ENCODE data around the gene NFIB. TPM values are rescaled to one million over a fixed set of nuclear protein-coding genes. Genes with fewer than 3 reads are reported as not detected.

The NFIB gene
- total and polyA plus RNA-seq, 2 of the 4 experiments (the other 2 are of a cell fraction): 1.4 to 2.0 TPM

DNA sequence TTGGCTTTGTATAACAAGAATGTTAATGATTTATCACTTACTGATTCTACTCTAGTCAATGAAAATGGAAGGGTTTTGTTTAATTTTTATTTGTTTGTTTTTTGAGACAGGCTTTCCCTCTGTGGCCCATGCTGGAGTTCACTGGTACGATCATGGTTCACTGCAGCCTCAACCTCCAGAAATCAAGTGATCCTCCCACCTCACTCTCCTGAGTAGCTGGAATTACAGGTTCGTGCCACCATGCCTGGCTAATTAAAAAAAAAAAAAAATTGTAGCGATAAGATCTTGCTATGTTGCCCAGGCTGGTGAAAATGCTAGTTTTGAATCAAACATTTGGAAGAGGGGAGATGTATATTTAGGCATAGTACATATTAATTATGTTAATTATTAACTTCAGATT is 209.4 kb downstream of the NFIB start:
- no peak overlapping the region for H3K23ac ChIP-seq (ENCODE audit: low read depth, low read length)
- no peaks in the 10 kb centered on the region for H3K9me1 ChIP-seq (ENCODE audit: insufficient read depth, low read length)
- no peak overlapping the region for H2BK5ac ChIP-seq (ENCODE audit: low read depth, low read length, poor library complexity, severe bottlenecking)
- H3K9me3 ChIP-seq (ENCODE audit: control insufficient read depth, insufficient read depth, low read length): no peaks in the 10 kb centered on the region
- no peak overlapping the region for H3K27ac ChIP-seq (ENCODE audit: insufficient read depth, low read length)
- H3K36me3 ChIP-seq (ENCODE audit: control insufficient read depth, insufficient read depth, low read length): no peaks in the 10 kb centered on the region
- DNase-seq (no peak), ATAC-seq (ENCODE audit: low read depth) (no peak)
- ChIA-PET CTCF (no interaction called here), POLR2A (ENCODE audit: unreplicated experiment) (no interaction called here)
- H4K91ac ChIP-seq (ENCODE audit: insufficient read depth, low read depth, low read length): no peak overlapping the region
- no peak overlapping the region for H4K8ac ChIP-seq (ENCODE audit: low read depth in 2 of 2, low read length in 2 of 2)
- no peaks in the 10 kb centered on the region for H3K27me3 ChIP-seq (ENCODE audit: control insufficient read depth, insufficient read depth, low read length)
- in situ Hi-C loops (cut with MboI; ENCODE audit: low sequenced_read_pairs) (no loop called here), dilution Hi-C loops (cut with HindIII; ENCODE audit: low sequenced_read_pairs, unreplicated experiment) (no loop called here), intact Hi-C loops (cut with micrococcal nuclease) (no loop called here)
- H3K14ac ChIP-seq (replicated peaks; ENCODE audit: low read depth, low read length): no peak overlapping the region
- H2BK120ac ChIP-seq (ENCODE audit: low read depth, low read length): no peak overlapping the region
- no peak overlapping the region for H3K56ac ChIP-seq (ENCODE audit: extremely low read depth, insufficient read depth, low read length)
- H2AK5ac ChIP-seq (ENCODE audit: low read depth, low read length): no peak overlapping the region
- no peak for TF ChIP-seq POLR2A (IDR thresholded peaks at IDR 0.05; ENCODE audit: low read depth, low read length)
- TF ChIP-seq, protein P1, sequence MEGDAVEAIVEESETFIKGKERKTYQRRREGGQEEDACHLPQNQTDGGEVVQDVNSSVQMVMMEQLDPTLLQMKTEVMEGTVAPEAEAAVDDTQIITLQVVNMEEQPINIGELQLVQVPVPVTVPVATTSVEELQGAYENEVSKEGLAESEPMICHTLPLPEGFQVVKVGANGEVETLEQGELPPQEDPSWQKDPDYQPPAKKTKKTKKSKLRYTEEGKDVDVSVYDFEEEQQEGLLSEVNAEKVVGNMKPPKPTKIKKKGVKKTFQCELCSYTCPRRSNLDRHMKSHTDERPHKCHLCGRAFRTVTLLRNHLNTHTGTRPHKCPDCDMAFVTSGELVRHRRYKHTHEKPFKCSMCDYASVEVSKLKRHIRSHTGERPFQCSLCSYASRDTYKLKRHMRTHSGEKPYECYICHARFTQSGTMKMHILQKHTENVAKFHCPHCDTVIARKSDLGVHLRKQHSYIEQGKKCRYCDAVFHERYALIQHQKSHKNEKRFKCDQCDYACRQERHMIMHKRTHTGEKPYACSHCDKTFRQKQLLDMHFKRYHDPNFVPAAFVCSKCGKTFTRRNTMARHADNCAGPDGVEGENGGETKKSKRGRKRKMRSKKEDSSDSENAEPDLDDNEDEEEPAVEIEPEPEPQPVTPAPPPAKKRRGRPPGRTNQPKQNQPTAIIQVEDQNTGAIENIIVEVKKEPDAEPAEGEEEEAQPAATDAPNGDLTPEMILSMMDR (conservative IDR thresholded peaks at IDR 0.05; ENCODE audit: low read depth, low read length): no peak
- TF ChIP-seq MXI1 (IDR thresholded peaks at IDR 0.05; ENCODE audit: borderline replicate concordance, low read depth, low read length): no peak
- TF ChIP-seq BHLHE40 (IDR thresholded peaks at IDR 0.05; ENCODE audit: low read depth, low read length): no peak
- TF ChIP-seq CHD1 (IDR thresholded peaks at IDR 0.05; ENCODE audit: low read depth, low read length): no peak
- no peak for TF ChIP-seq RAD21 (IDR thresholded peaks at IDR 0.05; ENCODE audit: low read length)
- TF ChIP-seq, protein P2, sequence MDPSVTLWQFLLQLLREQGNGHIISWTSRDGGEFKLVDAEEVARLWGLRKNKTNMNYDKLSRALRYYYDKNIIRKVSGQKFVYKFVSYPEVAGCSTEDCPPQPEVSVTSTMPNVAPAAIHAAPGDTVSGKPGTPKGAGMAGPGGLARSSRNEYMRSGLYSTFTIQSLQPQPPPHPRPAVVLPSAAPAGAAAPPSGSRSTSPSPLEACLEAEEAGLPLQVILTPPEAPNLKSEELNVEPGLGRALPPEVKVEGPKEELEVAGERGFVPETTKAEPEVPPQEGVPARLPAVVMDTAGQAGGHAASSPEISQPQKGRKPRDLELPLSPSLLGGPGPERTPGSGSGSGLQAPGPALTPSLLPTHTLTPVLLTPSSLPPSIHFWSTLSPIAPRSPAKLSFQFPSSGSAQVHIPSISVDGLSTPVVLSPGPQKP (IDR thresholded peaks at IDR 0.05; ENCODE audit: borderline replicate concordance, low read depth, low read length): no peak
- TF ChIP-seq RCOR1 (IDR thresholded peaks at IDR 0.05; ENCODE audit: insufficient replicate concordance, low read length): no peak
- TF ChIP-seq, protein P3, sequence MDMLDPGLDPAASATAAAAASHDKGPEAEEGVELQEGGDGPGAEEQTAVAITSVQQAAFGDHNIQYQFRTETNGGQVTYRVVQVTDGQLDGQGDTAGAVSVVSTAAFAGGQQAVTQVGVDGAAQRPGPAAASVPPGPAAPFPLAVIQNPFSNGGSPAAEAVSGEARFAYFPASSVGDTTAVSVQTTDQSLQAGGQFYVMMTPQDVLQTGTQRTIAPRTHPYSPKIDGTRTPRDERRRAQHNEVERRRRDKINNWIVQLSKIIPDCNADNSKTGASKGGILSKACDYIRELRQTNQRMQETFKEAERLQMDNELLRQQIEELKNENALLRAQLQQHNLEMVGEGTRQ (IDR thresholded peaks at IDR 0.05; ENCODE audit: low read depth, low read length): no peak
- no peak for TF ChIP-seq NFE2L2 (IDR thresholded peaks at IDR 0.05; ENCODE audit: low read depth, low read length)
- TF ChIP-seq MAZ (IDR thresholded peaks at IDR 0.05; ENCODE audit: borderline replicate concordance, low read depth, low read length): no peak
- TF ChIP-seq RFX5 (IDR thresholded peaks at IDR 0.05; ENCODE audit: low read depth, low read length): no peak
- TF ChIP-seq SMC3 (IDR thresholded peaks at IDR 0.05; ENCODE audit: low read depth, low read length): no peak
- no peak for TF ChIP-seq CEBPB (IDR thresholded peaks at IDR 0.05; ENCODE audit: low read depth, low read length)
- no peak overlapping the region for H2BK20ac ChIP-seq (ENCODE audit: low read depth, low read length)
- no TSS peak for BruUV-seq (replicated peaks)
- no peak overlapping the region for H2AK9ac ChIP-seq (replicated peaks; ENCODE audit: low read depth, low read length, poor library complexity)
- no peak overlapping the region for H3K4me2 ChIP-seq (ENCODE audit: low read depth, low read length)
- H3K4ac ChIP-seq (ENCODE audit: low read depth, low read length): no peak overlapping the region
- H3K18ac ChIP-seq (ENCODE audit: low read depth, low read length): no peak overlapping the region
- H2BK15ac ChIP-seq (ENCODE audit: low read depth, low read length): no peak overlapping the region
- H3K4me1 ChIP-seq (ENCODE audit: control insufficient read depth, insufficient read depth, low read length): no peaks in the 10 kb centered on the region
- no peak overlapping the region for H3K4me3 ChIP-seq (ENCODE audit: insufficient read depth, low read depth, low read length)
- WGBS, 2 experiments (ENCODE audit: extremely low coverage in 2 of 2, insufficient read length in 1 of 2): no CpG with 5 or more reads among the region's 3 CpGs
- no peak overlapping the region for H3K9ac ChIP-seq (ENCODE audit: low read depth, low read length)
- no peaks in the 10 kb centered on the region for H4K20me1 ChIP-seq (ENCODE audit: insufficient read depth, low read length)
- H4K5ac ChIP-seq (ENCODE audit: low read depth, low read length): no peak overlapping the region
- no peaks in the 10 kb centered on the region for H3K79me1 ChIP-seq (ENCODE audit: low read depth in 1 of 2, low read length in 2 of 2)
- H2AFZ ChIP-seq (replicated peaks; ENCODE audit: low read length, poor library complexity): no peak overlapping the region
